WTC11 (cell line): ENCODE results near the gene ABCA1. TPM values are rescaled to one million over a fixed set of nuclear protein-coding genes. Genes with fewer than 3 reads are reported as not detected.

Experiments used
- ATAC-seq: fragments of 200-7000 bp; cut with Tn5 transposase; 2 replicates; pipeline ENCODE4 v1.10.0; 2021; ENCODE audit warnings: mild to moderate bottlenecking, moderate library complexity
- CTCF ChIA-PET: fragments of 300-600 bp; sonication (Branson Sonifier 250); formaldehyde crosslinking; loops from one replicate; lab custom pipeline; 2021; ENCODE audit warnings: antibody characterized with exemption; lab: Charles Lee
- POLR2A ChIA-PET: fragments of 350-600 bp; sonication (Branson Sonifier 250); formaldehyde crosslinking; loops from one replicate; lab custom pipeline; 2021; ENCODE audit warnings: antibody characterized with exemption; lab: Charles Lee
- DNase-seq: peaks from one replicate; pipeline ENCODE4 v3.0.0; 2021; ENCODE audit warnings: low spot score
- H3K27ac Mint-ChIP-seq: 2 replicates; pipeline ENCODE4 v1.8.0; 2021; ENCODE audit warnings: mixed read lengths
- H3K27me3 Mint-ChIP-seq: 2 replicates; pipeline ENCODE4 v1.8.0; 2021; ENCODE audit warnings: low read depth, mild to moderate bottlenecking, moderate library complexity, mixed read lengths
- H3K36me3 Mint-ChIP-seq: 2 replicates; pipeline ENCODE4 v1.8.0; 2021; ENCODE audit warnings: mixed read lengths
- H3K4me1 Mint-ChIP-seq: 2 replicates; pipeline ENCODE4 v1.8.0; 2022; ENCODE audit warnings: mixed read lengths
- H3K4me3 Mint-ChIP-seq: 2 replicates; pipeline ENCODE4 v1.8.0; 2021; ENCODE audit warnings: mild to moderate bottlenecking, moderate library complexity, mixed read lengths
- H3K9me3 Mint-ChIP-seq: 2 replicates; pipeline ENCODE4 v1.8.0; 2021; ENCODE audit warnings: mixed read lengths
- ATF1 ChIP-seq: sonication (generic); formaldehyde crosslinking; IDR thresholded peaks from 2 replicates; pipeline ENCODE4 v1.8.1; 2023; ENCODE audit warnings: mild to moderate bottlenecking, moderate library complexity, missing genetic modification reagents
- ATF2 ChIP-seq: sonication (generic); formaldehyde crosslinking; IDR thresholded peaks from 2 replicates; pipeline ENCODE4 v1.8.1; 2022; ENCODE audit warnings: low read depth, missing genetic modification reagents, borderline replicate concordance
- E2F1 ChIP-seq: sonication (generic); formaldehyde crosslinking; IDR thresholded peaks from 2 replicates; pipeline ENCODE4 v1.8.0; 2022; ENCODE audit warnings: mild to moderate bottlenecking, missing genetic modification reagents
- EMX1 ChIP-seq: fragments of 250-450 bp; sonication (Bioruptor Pico); IDR thresholded peaks from 2 replicates; pipeline ENCODE4 v1.8.0; 2021; ENCODE audit warnings: mild to moderate bottlenecking
- IRF1 ChIP-seq: sonication (generic); formaldehyde crosslinking; IDR thresholded peaks from 2 replicates; pipeline ENCODE4 v1.8.0; 2023; ENCODE audit warnings: missing genetic modification reagents
- JUN ChIP-seq: sonication (generic); formaldehyde crosslinking; IDR thresholded peaks from 2 replicates; pipeline ENCODE4 v1.8.0; 2023; ENCODE audit warnings: mild to moderate bottlenecking, missing genetic modification reagents
- MYBL2 ChIP-seq: sonication (generic); formaldehyde crosslinking; IDR thresholded peaks from 2 replicates; pipeline ENCODE4 v1.8.1; 2023; ENCODE audit warnings: mild to moderate bottlenecking, moderate library complexity, missing genetic modification reagents
- NR1H2 ChIP-seq: sonication (generic); formaldehyde crosslinking; IDR thresholded peaks from 2 replicates; pipeline ENCODE4 v1.9.0; 2021; ENCODE audit warnings: mild to moderate bottlenecking, moderate library complexity, missing genetic modification reagents
- NR3C1 ChIP-seq: sonication (generic); formaldehyde crosslinking; conservative IDR thresholded peaks from 2 replicates; pipeline ENCODE4 v1.8.1; 2023; ENCODE audit warnings: low read depth, mild to moderate bottlenecking, missing genetic modification reagents
- RELA ChIP-seq: sonication (generic); formaldehyde crosslinking; IDR thresholded peaks from 2 replicates; pipeline ENCODE4 v1.8.1; 2022; ENCODE audit warnings: missing genetic modification reagents, mild to moderate bottlenecking, borderline replicate concordance
- ZNF121 ChIP-seq: sonication (generic); formaldehyde crosslinking; IDR thresholded peaks from 2 replicates; pipeline ENCODE4 v1.8.0; 2023; ENCODE audit warnings: missing genetic modification reagents
- total RNA-seq: library from RNA; stranded (reverse); gene quantifications from 3 replicates; pipeline ENCODE4 v1.2.3, GENCODE V29; 2021
- TF ChIP-seq, protein P1 (sequence below): fragments of 250-450 bp; sonication (Bioruptor Pico); IDR thresholded peaks from 2 replicates; pipeline ENCODE4 v1.9.0; 2021; ENCODE audit warnings: moderate library complexity, mild to moderate bottlenecking, inconsistent platforms, borderline replicate concordance
- TF ChIP-seq, protein P2 (sequence below): sonication (generic); formaldehyde crosslinking; IDR thresholded peaks from 2 replicates; pipeline ENCODE4 v1.8.0; 2022; ENCODE audit warnings: mild to moderate bottlenecking, missing genetic modification reagents
- TF ChIP-seq, protein P3 (sequence below): fragments of 250-450 bp; sonication (Bioruptor Pico); IDR thresholded peaks from 2 replicates; pipeline ENCODE4 v1.8.0; 2021; ENCODE audit warnings: mild to moderate bottlenecking
- TF ChIP-seq, protein P4 (sequence below): sonication (generic); formaldehyde crosslinking; IDR thresholded peaks from 2 replicates; pipeline ENCODE4 v1.8.1; 2023; ENCODE audit warnings: mild to moderate bottlenecking, missing genetic modification reagents
- TF ChIP-seq, protein P5 (sequence below): fragments of 250-450 bp; sonication (Bioruptor Pico); conservative IDR thresholded peaks from 2 replicates; pipeline ENCODE4 v1.9.0; 2021; ENCODE audit warnings: mild to moderate bottlenecking
- TF ChIP-seq, protein P6 (sequence below): sonication (generic); formaldehyde crosslinking; IDR thresholded peaks from 2 replicates; pipeline ENCODE4 v1.8.1; 2022; ENCODE audit warnings: mild to moderate bottlenecking, missing genetic modification reagents, moderate library complexity, borderline replicate concordance

The ABCA1 gene
- total RNA-seq, 1 experiment from 2014 or later, result 7.8 TPM

DNA sequence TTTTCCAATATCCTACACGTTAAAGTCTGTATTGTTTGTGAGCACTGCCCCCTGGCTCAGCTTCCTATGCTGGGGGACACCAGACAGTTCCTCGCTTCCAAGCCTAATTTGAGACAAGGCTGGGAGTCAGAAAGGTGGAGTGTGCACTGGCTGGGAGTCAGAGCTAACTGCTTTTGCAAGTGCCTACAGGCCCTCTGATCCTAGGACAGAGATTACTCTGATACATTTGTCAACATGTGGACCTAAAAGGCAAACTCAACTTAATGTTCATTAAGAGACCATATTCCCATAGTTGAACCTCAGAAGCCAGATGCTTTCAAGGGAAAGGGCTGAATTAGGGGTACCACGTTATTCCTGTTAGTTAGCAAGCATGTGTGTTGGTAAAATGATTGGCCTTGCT lies 83.2 kb downstream of the ABCA1 start:
- TF ChIP-seq, protein P1, sequence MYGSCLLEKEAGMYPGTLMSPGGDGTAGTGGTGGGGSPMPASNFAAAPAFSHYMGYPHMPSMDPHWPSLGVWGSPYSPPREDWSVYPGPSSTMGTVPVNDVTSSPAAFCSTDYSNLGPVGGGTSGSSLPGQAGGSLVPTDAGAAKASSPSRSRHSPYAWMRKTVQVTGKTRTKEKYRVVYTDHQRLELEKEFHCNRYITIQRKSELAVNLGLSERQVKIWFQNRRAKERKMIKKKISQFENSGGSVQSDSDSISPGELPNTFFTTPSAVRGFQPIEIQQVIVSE (CRISPR knock-in tag), result no peak
- TF ChIP-seq, protein P2, sequence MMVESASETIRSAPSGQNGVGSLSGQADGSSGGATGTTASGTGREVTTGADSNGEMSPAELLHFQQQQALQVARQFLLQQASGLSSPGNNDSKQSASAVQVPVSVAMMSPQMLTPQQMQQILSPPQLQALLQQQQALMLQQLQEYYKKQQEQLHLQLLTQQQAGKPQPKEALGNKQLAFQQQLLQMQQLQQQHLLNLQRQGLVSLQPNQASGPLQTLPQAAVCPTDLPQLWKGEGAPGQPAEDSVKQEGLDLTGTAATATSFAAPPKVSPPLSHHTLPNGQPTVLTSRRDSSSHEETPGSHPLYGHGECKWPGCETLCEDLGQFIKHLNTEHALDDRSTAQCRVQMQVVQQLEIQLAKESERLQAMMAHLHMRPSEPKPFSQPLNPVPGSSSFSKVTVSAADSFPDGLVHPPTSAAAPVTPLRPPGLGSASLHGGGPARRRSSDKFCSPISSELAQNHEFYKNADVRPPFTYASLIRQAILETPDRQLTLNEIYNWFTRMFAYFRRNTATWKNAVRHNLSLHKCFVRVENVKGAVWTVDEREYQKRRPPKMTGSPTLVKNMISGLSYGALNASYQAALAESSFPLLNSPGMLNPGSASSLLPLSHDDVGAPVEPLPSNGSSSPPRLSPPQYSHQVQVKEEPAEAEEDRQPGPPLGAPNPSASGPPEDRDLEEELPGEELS (CRISPR knock-in tag), result no peak
- TF ChIP-seq ZNF121, result no peak
- no peak for TF ChIP-seq IRF1
- TF ChIP-seq NR1H2 (CRISPR knock-in tag), result no peak
- TF ChIP-seq, protein P3, sequence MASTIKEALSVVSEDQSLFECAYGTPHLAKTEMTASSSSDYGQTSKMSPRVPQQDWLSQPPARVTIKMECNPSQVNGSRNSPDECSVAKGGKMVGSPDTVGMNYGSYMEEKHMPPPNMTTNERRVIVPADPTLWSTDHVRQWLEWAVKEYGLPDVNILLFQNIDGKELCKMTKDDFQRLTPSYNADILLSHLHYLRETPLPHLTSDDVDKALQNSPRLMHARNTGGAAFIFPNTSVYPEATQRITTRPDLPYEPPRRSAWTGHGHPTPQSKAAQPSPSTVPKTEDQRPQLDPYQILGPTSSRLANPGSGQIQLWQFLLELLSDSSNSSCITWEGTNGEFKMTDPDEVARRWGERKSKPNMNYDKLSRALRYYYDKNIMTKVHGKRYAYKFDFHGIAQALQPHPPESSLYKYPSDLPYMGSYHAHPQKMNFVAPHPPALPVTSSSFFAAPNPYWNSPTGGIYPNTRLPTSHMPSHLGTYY, result no peak
- no peak for TF ChIP-seq JUN (CRISPR knock-in tag)
- TF ChIP-seq NR3C1 (CRISPR knock-in tag), result no peak
- TF ChIP-seq MYBL2 (CRISPR knock-in tag), result no peak
- TF ChIP-seq, protein P4, sequence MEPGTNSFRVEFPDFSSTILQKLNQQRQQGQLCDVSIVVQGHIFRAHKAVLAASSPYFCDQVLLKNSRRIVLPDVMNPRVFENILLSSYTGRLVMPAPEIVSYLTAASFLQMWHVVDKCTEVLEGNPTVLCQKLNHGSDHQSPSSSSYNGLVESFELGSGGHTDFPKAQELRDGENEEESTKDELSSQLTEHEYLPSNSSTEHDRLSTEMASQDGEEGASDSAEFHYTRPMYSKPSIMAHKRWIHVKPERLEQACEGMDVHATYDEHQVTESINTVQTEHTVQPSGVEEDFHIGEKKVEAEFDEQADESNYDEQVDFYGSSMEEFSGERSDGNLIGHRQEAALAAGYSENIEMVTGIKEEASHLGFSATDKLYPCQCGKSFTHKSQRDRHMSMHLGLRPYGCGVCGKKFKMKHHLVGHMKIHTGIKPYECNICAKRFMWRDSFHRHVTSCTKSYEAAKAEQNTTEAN, result no peak
- no peak for TF ChIP-seq RELA (CRISPR knock-in tag)
- TF ChIP-seq, protein P5, sequence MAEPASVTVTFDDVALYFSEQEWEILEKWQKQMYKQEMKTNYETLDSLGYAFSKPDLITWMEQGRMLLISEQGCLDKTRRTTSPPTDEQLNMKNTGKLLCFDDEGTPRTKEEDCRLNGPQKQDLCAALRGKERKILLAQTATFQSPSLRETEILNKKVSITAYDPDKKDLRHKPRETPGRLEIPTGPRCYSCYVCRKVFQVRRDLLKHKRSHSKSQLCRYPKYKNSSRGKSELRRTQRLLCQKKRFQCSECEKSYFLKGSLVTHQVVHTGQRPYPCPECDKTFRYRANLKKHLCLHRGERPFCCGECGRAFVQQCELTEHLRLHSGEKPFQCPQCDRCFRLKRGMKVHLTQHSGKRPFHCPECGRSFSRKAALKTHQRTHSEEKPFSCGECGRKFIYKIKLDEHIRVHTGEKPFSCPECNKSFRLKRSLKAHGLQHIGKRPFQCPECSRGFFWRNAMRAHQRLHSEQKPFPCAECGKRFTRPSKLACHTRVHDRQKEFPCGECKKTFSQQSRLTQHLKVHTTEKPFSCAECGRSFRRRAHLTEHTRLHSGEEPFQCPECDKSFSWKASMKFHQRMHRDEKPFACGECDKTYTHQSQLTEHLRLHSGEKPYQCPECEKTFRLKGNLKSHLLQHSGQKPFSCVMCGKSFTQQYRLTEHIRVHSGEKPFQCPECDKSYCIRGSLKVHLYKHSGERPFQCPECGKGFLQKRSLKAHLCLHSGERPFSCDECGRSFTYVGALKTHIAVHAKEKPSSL (CRISPR knock-in tag), result no peak
- TF ChIP-seq ATF2 (CRISPR knock-in tag), result no peak
- no peak for TF ChIP-seq EMX1 (CRISPR knock-in tag)
- TF ChIP-seq E2F1 (CRISPR knock-in tag), result no peak
- TF ChIP-seq, protein P6, sequence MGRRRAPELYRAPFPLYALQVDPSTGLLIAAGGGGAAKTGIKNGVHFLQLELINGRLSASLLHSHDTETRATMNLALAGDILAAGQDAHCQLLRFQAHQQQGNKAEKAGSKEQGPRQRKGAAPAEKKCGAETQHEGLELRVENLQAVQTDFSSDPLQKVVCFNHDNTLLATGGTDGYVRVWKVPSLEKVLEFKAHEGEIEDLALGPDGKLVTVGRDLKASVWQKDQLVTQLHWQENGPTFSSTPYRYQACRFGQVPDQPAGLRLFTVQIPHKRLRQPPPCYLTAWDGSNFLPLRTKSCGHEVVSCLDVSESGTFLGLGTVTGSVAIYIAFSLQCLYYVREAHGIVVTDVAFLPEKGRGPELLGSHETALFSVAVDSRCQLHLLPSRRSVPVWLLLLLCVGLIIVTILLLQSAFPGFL (CRISPR knock-in tag), result no peak
- TF ChIP-seq ATF1 (CRISPR knock-in tag), result no peak
- H3K4me1 Mint-ChIP-seq, result peaks cover 17% of the 10 kb centered on the region
- H3K36me3 Mint-ChIP-seq, result no peaks in the 10 kb centered on the region
- no peak overlapping the region for H3K27ac Mint-ChIP-seq
- no peaks in the 10 kb centered on the region for H3K9me3 Mint-ChIP-seq
- ChIA-PET CTCF (interaction anchor here (0.7 to 2.0 kb wide), 3 partner anchors 10 to 19 kb away, joined by 3 to 4 read pairs (median 4); no protein-coding TSS in a partner anchor), POLR2A (interaction anchor here (0.6 kb wide), 1 partner anchor 815 kb away, joined by 4 read pairs; no protein-coding TSS in a partner anchor)
- no peak overlapping the region for H3K4me3 Mint-ChIP-seq
- no peak for ATAC-seq
- no peaks in the 10 kb centered on the region for H3K27me3 Mint-ChIP-seq
- DNase-seq, result no peak
